Spleen (tissue), 7 donors: Measurements from ENCODE around the gene SIAH2.

Experiments used
- POLR2AphosphoS5 ChIP-seq, 3 donors: sonication (generic); formaldehyde crosslinking; IDR thresholded peaks; one replicate each; pipeline ENCODE4 v1.5.1; 2017; ENCODE audit warnings: antibody characterized with exemption in 3 of 3
- TF ChIP-seq, protein P1 (sequence below), 11 experiments: fragments of 200-600 bp in 7 of 11; fragments of 450-650 bp in 4 of 11; sonication (generic) in 4 of 11; IDR thresholded peaks in 8 of 11; conservative IDR thresholded peaks in 3 of 11; 1 replicate in 7 of 11; 2 replicates in 4 of 11; pipeline versions ENCODE4 v1.4.0 to v1.8.0; 2016 to 2021; ENCODE audit warnings: antibody characterized with exemption in 11 of 11, inconsistent platforms in 4 of 11, mild to moderate bottlenecking in 1 of 11
- donor health status: DM: no; HTN: no; CAD: no; lungs with moderate emphysema.
- donor health status: DM: no; HTN: no; CAD: no.
- donor health status: DM: no; HTN: no; CAD: no.

DNA sequence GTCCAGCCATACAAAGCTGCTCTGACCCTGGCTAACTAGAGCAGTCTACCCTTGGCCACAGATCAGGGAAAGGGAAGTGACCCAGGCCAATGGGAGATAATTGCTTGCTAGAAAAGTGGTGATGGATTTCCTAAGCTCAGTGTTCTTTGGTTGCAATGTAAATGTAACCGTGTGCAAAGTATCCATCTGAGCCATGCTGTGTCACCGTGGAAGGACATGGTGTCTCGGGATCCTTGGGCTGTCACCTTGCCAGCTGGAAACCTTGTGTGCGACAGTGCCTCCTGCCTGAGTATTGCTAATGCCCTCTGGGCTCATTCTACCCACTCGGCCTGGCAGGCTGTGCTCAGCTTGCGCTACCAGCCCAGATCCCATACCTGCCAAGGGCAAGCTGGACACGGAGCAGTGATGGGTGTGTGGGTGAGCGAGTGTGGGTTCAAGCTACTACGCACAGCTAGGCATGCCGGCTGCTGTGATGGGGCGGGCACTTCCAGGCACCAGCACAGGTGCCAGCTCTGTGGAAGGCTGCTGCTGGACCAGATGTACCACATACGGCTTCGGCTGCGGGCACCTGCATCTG is 10.7 kb upstream of the SIAH2 start:
- TF ChIP-seq, protein P1, sequence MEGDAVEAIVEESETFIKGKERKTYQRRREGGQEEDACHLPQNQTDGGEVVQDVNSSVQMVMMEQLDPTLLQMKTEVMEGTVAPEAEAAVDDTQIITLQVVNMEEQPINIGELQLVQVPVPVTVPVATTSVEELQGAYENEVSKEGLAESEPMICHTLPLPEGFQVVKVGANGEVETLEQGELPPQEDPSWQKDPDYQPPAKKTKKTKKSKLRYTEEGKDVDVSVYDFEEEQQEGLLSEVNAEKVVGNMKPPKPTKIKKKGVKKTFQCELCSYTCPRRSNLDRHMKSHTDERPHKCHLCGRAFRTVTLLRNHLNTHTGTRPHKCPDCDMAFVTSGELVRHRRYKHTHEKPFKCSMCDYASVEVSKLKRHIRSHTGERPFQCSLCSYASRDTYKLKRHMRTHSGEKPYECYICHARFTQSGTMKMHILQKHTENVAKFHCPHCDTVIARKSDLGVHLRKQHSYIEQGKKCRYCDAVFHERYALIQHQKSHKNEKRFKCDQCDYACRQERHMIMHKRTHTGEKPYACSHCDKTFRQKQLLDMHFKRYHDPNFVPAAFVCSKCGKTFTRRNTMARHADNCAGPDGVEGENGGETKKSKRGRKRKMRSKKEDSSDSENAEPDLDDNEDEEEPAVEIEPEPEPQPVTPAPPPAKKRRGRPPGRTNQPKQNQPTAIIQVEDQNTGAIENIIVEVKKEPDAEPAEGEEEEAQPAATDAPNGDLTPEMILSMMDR (IDR thresholded peaks at IDR 0.05 in 8 of 11, conservative IDR thresholded peaks at IDR 0.05 in 3 of 11), result no peak
- no peak for TF ChIP-seq POLR2AphosphoS5 (IDR thresholded peaks at IDR 0.05)
